Gastroesophageal sphincter (tissue), 4 donors: ENCODE results near the gene SLC17A5. TPM values are rescaled to one million over a fixed set of nuclear protein-coding genes. Genes with fewer than 3 reads are reported as not detected.
"Not testable (repeated sequence)": the region's sequence is repeated elsewhere in the genome, so short reads cannot be mapped to it uniquely, and the experiment has no call there.

Experiments used
- ATAC-seq: fragments of 150-250 bp; one replicate; pipeline ENCODE4 v1.9.1; 2016; ENCODE audit warnings: mild to moderate bottlenecking, moderate library complexity
- H3K27ac ChIP-seq, 4 donors: fragments of 200-600 bp; sonication (generic) in 3 of 4; 1 replicate in 3 of 4; 2 replicates in 1 of 4; pipeline ENCODE4 v1.5.1; 2016 to 2019
- H3K27me3 ChIP-seq: fragments of 200-600 bp; sonication (generic); one replicate; pipeline ENCODE4 v1.5.1; 2019
- H3K36me3 ChIP-seq, 2 donors: fragments of 200-600 bp; sonication (generic); one replicate each; pipeline ENCODE4 v1.5.1; 2019; ENCODE audit warnings: control low read depth in 1 of 2
- H3K4me1 ChIP-seq, 3 donors: fragments of 200-600 bp; sonication (generic); 1 replicate in 2 of 3; 2 replicates in 1 of 3; pipeline ENCODE4 v1.5.1; 2016 to 2019; ENCODE audit warnings: control low read depth in 2 of 3
- H3K4me3 ChIP-seq, 2 donors: fragments of 200-600 bp; sonication (generic); one replicate each; pipeline ENCODE4 v1.5.1; 2019; ENCODE audit warnings: mild to moderate bottlenecking in 1 of 2, moderate library complexity in 1 of 2
- H3K9me3 ChIP-seq, 3 donors: fragments of 200-600 bp; sonication (generic); one replicate each; pipeline ENCODE4 v1.5.1; 2017 to 2019; ENCODE audit warnings: control low read depth in 2 of 3
- CTCF ChIP-seq, 4 experiments: fragments of 200-600 bp in 2 of 4; fragments of 450-650 bp in 2 of 4; sonication (generic) in 1 of 4; IDR thresholded peaks; one replicate each; pipeline ENCODE4 v1.5.1; 2017 to 2019; ENCODE audit warnings: antibody characterized with exemption in 4 of 4, mild to moderate bottlenecking in 2 of 4, moderate library complexity in 2 of 4
- EP300 ChIP-seq: sonication (generic); formaldehyde crosslinking; IDR thresholded peaks from one replicate; pipeline ENCODE4 v1.6.1; 2017; ENCODE audit warnings: antibody characterized with exemption, mild to moderate bottlenecking
- POLR2A ChIP-seq, 2 donors: fragments of 450-650 bp; IDR thresholded peaks; one replicate each; pipeline ENCODE4 v1.6.1; 2017; ENCODE audit warnings: antibody characterized with exemption in 2 of 2, mild to moderate bottlenecking in 2 of 2, moderate library complexity in 1 of 2
- POLR2AphosphoS5 ChIP-seq: sonication (generic); formaldehyde crosslinking; IDR thresholded peaks from one replicate; pipeline ENCODE4 v1.6.1; 2017; ENCODE audit warnings: antibody characterized with exemption
- WGBS, 2 donors: methylation state at CpG; one replicate each; pipeline ENCODE4 v1.1.5; 2018; ENCODE audit warnings: low coverage in 1 of 2; 5-methylcytosine and 5-hydroxymethylcytosine counted together
- total RNA-seq, 4 donors: library from RNA; depleted of rRNA; stranded (reverse); fragments of >200 nt; gene quantifications; one replicate each; pipeline ENCODE4 v1.1.0, GENCODE V29; 2016

SLC17A5 gene
- total RNA-seq, 4 donors from 2014 or later, result 11.2 to 18.9 (median 14.6) TPM

GRCh38 chr6:73680289-73680918, 26.6 kb upstream of the SLC17A5 start:
- WGBS, 2 donors, result 75% methylated on average over 4 of the region's 5 CpGs; no CpG with 5 or more reads in 1 of the 2 donors
- peaks cover 0 to 4% (median 0%) of the 10 kb centered on the region in 3 donors for H3K4me1 ChIP-seq
- TF ChIP-seq CTCF (IDR thresholded peaks at IDR 0.05), result no peak
- TF ChIP-seq POLR2AphosphoS5, result no peak
- TF ChIP-seq EP300, result no peak
- TF ChIP-seq POLR2A (IDR thresholded peaks at IDR 0.05), result no peak

GRCh38 chr6:73679846-73680245, 26.1 kb upstream of the SLC17A5 start:
- not testable (repeated sequence) for ATAC-seq, H3K4me1 ChIP-seq, H3K27ac ChIP-seq, H3K36me3 ChIP-seq, H3K4me3 ChIP-seq, H3K27me3 ChIP-seq
- peaks cover 0 to 17% (median 0%) of the 10 kb centered on the region in 3 donors for H3K9me3 ChIP-seq
- 82 to 97% methylated on average over 5 of the region's 5 CpGs for WGBS, 2 donors

More at GRCh38 chr6:73680289-73680918, 26.6 kb upstream of the SLC17A5 start:
- H3K27ac ChIP-seq, result no peak overlapping the region
- H3K9me3 ChIP-seq, result peaks cover 0 to 17% (median 0%) of the 10 kb centered on the region in 3 donors
- H3K27me3 ChIP-seq, result no peaks in the 10 kb centered on the region
- H3K4me3 ChIP-seq, result no peak overlapping the region
- no peak for ATAC-seq
- no peaks in the 10 kb centered on the region for H3K36me3 ChIP-seq

- Histone ChIP-seq H3K4me1 (peaks cover 0 to 6% (median 0%) of the 10 kb centered on the region in 3 donors), H3K27me3 (no peaks in the 10 kb centered on the region), H3K27ac (no peak overlapping the region), H3K9me3 (peaks cover 0 to 17% (median 0%) of the 10 kb centered on the region in 3 donors), H3K4me3 (no peak overlapping the region), H3K36me3 (no peaks in the 10 kb centered on the region)
- ATAC-seq, result no peak
- no peak for TF ChIP-seq EP300
- TF ChIP-seq POLR2AphosphoS5, result no peak
- no peak for TF ChIP-seq POLR2A (IDR thresholded peaks at IDR 0.05)
- TF ChIP-seq CTCF (IDR thresholded peaks at IDR 0.05), result no peak
- WGBS, 2 donors, result 42 to 64% methylated on average over 2 to 3 of the region's 3 CpGs
Measured at GRCh38 chr6:73679009-73679408, 25.2 kb upstream of the SLC17A5 start.

- Histone ChIP-seq H3K9me3 (no peaks in the 10 kb centered on the region), H3K27ac (no peak overlapping the region), H3K36me3 (no peaks in the 10 kb centered on the region), H3K4me3 (no peak overlapping the region), H3K27me3 (peaks cover 23% of the 10 kb centered on the region), H3K4me1 (peaks cover 0 to 6% (median 0%) of the 10 kb centered on the region in 3 donors)
- ATAC-seq, result peak; percentile 72
- TF ChIP-seq POLR2AphosphoS5, result no peak
- TF ChIP-seq CTCF (IDR thresholded peaks at IDR 0.05), result peak; percentile 82 to 88 (median 86)
- TF ChIP-seq EP300, result no peak
- WGBS, 2 donors, result 31 to 34% methylated on average over 4 of the region's 4 CpGs
Measured at GRCh38 chr6:73675466-73676098, 21.8 kb upstream of the SLC17A5 start.

- H3K36me3 ChIP-seq, result no peaks in the 10 kb centered on the region
- H3K4me1 ChIP-seq, result peaks cover 0 to 6% (median 0%) of the 10 kb centered on the region in 3 donors
- no peak overlapping the region for H3K27ac ChIP-seq
- TF ChIP-seq POLR2A (IDR thresholded peaks at IDR 0.05) (no peak), POLR2AphosphoS5 (no peak), CTCF (IDR thresholded peaks at IDR 0.05) (no peak), EP300 (no peak)
- H3K9me3 ChIP-seq, result no peaks in the 10 kb centered on the region
- no peak overlapping the region for H3K4me3 ChIP-seq
- peaks cover 23% of the 10 kb centered on the region for H3K27me3 ChIP-seq
- no peak for ATAC-seq
- 67 to 87% methylated on average over 8 of the region's 8 CpGs for WGBS, 2 donors
Measured at GRCh38 chr6:73671911-73672685, 18.3 kb upstream of the SLC17A5 start.
